HepG2 (cell line): ENCODE measurements around the gene DDX46.

Experiments used
- HNRNPH1 ChIP-seq: fragments of 200-400 bp; formaldehyde crosslinking; optimal IDR thresholded peaks from 2 replicates; pipeline ENCODE3; 2017; ENCODE audit warnings: mild to moderate bottlenecking, low read depth, low read length
- JUND ChIP-seq: sonication (generic); formaldehyde crosslinking; IDR thresholded peaks from 2 replicates; pipeline ENCODE4 v1.8.0; 2022; ENCODE audit warnings: mild to moderate bottlenecking, missing genetic modification reagents
- MXI1 ChIP-seq: IDR thresholded peaks from 3 replicates; pipeline ENCODE4 v1.6.1; 2012; ENCODE audit warnings: low read depth, low read length, inconsistent platforms, borderline replicate concordance
- POLR2A ChIP-seq, 2 experiments: IDR thresholded peaks; 2 replicates each; pipeline ENCODE4 v1.6.1; 2011; ENCODE audit warnings: low read depth in 2 of 2, low read length in 2 of 2, mild to moderate bottlenecking in 1 of 2, moderate library complexity in 1 of 2; ENCODE audit not compliant: insufficient read depth in 1 of 2
- RORA ChIP-seq: sonication (generic); formaldehyde crosslinking; IDR thresholded peaks from 2 replicates; pipeline ENCODE4 v1.5.0; 2020; ENCODE audit warnings: mild to moderate bottlenecking, missing genetic modification reagents, moderate library complexity
- STAT6 ChIP-seq: sonication (generic); formaldehyde crosslinking; IDR thresholded peaks from 2 replicates; pipeline ENCODE4 v1.4.0; 2020; ENCODE audit warnings: missing genetic modification reagents, mild to moderate bottlenecking, borderline replicate concordance
- ZNF20 ChIP-seq: sonication (generic); formaldehyde crosslinking; IDR thresholded peaks from 2 replicates; pipeline ENCODE4 v1.4.0; 2020; ENCODE audit warnings: mild to moderate bottlenecking, moderate library complexity, missing genetic modification reagents
- ZNF274 ChIP-seq: sonication (generic); formaldehyde crosslinking; IDR thresholded peaks from 2 replicates; pipeline ENCODE4 v1.5.1; 2020; ENCODE audit warnings: mild to moderate bottlenecking, missing genetic modification reagents

- 0 out of 2 replicates have a peak, but pooled peaks have one; percentile 25 for TF ChIP-seq JUND
- TF ChIP-seq ZNF20 (CRISPR knock-in tag), result no peak
- no peak for TF ChIP-seq HNRNPH1
- no peak; the same call in 1 of the 2 replicates for TF ChIP-seq ZNF274
- TF ChIP-seq MXI1, result peak; percentile 94; the same call in 2 of the 3 replicates
- TF ChIP-seq POLR2A (IDR thresholded peaks at IDR 0.05; ENCODE audit: insufficient read depth in 1 of 2, low read depth in 2 of 2, low read length in 2 of 2), result peak; percentile 78 to 87
- no peak for TF ChIP-seq RORA
- peak; percentile 93; the same call in 1 of the 2 replicates for TF ChIP-seq STAT6 (CRISPR knock-in tag)
Observed at GRCh38 chr5:134738133-134738962, 20.2 kb upstream of the DDX46 start, which contains the start of gene CAMLG.
